HCT116 (cell line): Measurements from ENCODE around the gene SPATA17.

Source experiments
- ATF3 ChIP-seq: IDR thresholded peaks from 2 replicates; pipeline ENCODE4 v1.6.1; 2012
- CTCF ChIP-seq, 3 experiments: fragments of 200-600 bp in 1 of 3; sonication (generic) in 1 of 3; IDR thresholded peaks in 2 of 3; conservative IDR thresholded peaks in 1 of 3; 2 replicates each; pipeline ENCODE4 v1.5.1; 2012 to 2017; ENCODE audit warnings: low read depth in 2 of 3, low read length in 2 of 3, antibody characterized with exemption in 1 of 3, borderline replicate concordance in 1 of 3, control low read depth in 1 of 3, mild to moderate bottlenecking in 1 of 3, mixed read lengths in 1 of 3, mixed run types in 1 of 3, moderate library complexity in 1 of 3; ENCODE audit not compliant: insufficient read depth in 1 of 3
- SIN3A ChIP-seq: IDR thresholded peaks from 2 replicates; pipeline ENCODE4 v1.6.1; 2012; ENCODE audit warnings: low read depth
- SP1 ChIP-seq: IDR thresholded peaks from 2 replicates; pipeline ENCODE4 v1.6.1; 2012; ENCODE audit warnings: low read depth
- ZBTB33 ChIP-seq: IDR thresholded peaks from 2 replicates; pipeline ENCODE4 v1.6.1; 2011; ENCODE audit warnings: mild to moderate bottlenecking, low read length, moderate library complexity; ENCODE audit not compliant: insufficient replicate concordance; ENCODE audit errors: extremely low read depth

- TF ChIP-seq ATF3 (no peak), SP1 (no peak), CTCF (IDR thresholded peaks at IDR 0.05 in 2 of 3, conservative IDR thresholded peaks at IDR 0.05 in 1 of 3; ENCODE audit: borderline replicate concordance in 1 of 3, insufficient read depth in 1 of 3, low read depth in 2 of 3, low read length in 2 of 3) (no peak), SIN3A (no peak), ZBTB33 (no peak)
Observed at GRCh38 chr1:217627431-217627830, 3.7 kb upstream of the SPATA17 start.
